Astrocyte of the cerebellum (primary cell): Measurements from ENCODE around the gene TDRD15.
"Not testable (repeated sequence)": the region's sequence is repeated elsewhere in the genome, so short reads cannot be mapped to it uniquely, and the experiment has no call there.

ENCODE experiments used
- DNase-seq: peaks from one replicate; pipeline ENCODE4 v3.0.0-alpha.2; 2011; ENCODE audit warnings: low read depth
- H3K4me3 ChIP-seq: 2 replicates; pipeline ENCODE4 v1.5.1; 2011; ENCODE audit warnings: mild to moderate bottlenecking, low read depth, low read length, moderate library complexity
- in situ Hi-C: cut with HindIII; loops from 2 replicates; pipeline ENCODE4 v1.10.0; 2017; ENCODE audit warnings: low sequenced_read_pairs
- TF ChIP-seq, protein P1 (sequence below): IDR thresholded peaks from 2 replicates; pipeline ENCODE4 v1.5.1; 2012; ENCODE audit warnings: low read length, low read depth, moderate library complexity, mild to moderate bottlenecking; ENCODE audit errors: missing control alignments

TDRD15 gene

DNA sequence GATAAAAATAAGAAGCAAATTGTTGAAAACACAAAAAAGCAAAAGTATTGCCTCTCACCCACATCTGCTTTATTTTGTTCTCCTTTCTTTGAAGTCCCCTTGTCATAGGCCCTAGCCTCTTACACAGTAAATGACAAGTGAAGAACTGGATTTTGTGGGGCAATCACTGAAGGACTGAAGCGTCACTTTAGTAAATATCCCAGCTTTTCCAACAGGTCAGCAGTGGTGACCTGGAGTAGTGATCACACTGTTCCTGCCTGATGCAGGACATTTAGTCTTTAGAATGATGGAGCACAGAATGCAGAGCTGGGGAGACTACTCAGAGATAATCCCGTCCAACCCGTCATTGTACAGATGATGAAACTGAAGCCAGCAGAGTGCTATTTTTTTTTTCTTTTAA lies 28.1 kb upstream of the TDRD15 start:
- in situ Hi-C loops = no loop called here
- no peak for DNase-seq
- no peak overlapping the region for H3K4me3 ChIP-seq
- TF ChIP-seq, protein P1, sequence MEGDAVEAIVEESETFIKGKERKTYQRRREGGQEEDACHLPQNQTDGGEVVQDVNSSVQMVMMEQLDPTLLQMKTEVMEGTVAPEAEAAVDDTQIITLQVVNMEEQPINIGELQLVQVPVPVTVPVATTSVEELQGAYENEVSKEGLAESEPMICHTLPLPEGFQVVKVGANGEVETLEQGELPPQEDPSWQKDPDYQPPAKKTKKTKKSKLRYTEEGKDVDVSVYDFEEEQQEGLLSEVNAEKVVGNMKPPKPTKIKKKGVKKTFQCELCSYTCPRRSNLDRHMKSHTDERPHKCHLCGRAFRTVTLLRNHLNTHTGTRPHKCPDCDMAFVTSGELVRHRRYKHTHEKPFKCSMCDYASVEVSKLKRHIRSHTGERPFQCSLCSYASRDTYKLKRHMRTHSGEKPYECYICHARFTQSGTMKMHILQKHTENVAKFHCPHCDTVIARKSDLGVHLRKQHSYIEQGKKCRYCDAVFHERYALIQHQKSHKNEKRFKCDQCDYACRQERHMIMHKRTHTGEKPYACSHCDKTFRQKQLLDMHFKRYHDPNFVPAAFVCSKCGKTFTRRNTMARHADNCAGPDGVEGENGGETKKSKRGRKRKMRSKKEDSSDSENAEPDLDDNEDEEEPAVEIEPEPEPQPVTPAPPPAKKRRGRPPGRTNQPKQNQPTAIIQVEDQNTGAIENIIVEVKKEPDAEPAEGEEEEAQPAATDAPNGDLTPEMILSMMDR = no peak

DNA sequence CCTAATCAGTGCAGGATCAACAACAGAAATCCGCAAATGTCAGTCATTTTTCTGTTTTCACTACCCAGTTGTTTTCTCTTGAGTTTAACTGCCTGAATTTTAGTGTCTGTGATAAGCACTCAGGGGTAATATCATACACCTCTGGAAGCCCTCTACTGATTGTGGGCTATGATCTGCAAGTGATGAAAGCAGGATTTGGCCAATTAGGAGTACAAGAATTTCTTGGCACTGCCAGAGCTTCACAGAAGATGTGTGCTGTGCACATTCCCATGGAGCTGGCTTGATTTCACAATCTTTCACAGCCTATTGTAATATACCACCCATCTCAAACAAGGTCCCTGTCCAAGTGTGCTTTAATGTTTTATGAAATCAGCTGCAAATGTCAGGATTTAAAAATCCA lies 27.3 kb upstream of the TDRD15 start:
- TF ChIP-seq, protein P1 = no peak
- DNase-seq = no peak
- H3K4me3 ChIP-seq = no peak overlapping the region
- in situ Hi-C loops = no loop called here

DNA sequence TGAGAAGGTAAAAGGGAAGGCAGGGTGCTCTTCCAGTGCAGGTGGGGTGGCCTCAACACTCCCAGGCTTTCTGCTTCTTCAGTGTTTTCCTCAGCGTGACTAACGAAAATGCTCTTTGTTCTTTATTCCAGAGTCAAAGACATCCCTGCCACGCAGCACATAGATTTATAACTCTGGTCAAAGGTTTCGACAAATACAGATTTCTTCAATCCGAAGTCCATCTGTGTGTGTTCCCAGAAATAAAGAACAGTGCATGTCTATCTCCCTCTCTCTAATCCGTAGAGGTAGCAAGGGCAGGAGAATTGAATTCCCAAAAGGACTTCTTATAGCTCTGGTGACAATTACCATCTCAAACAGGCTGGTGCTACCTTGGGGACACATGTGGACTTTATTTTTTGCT lies 26.4 kb upstream of the TDRD15 start:
- H3K4me3 ChIP-seq = no peak overlapping the region
- in situ Hi-C loops = no loop called here
- TF ChIP-seq, protein P1 = no peak
- no peak for DNase-seq

DNA sequence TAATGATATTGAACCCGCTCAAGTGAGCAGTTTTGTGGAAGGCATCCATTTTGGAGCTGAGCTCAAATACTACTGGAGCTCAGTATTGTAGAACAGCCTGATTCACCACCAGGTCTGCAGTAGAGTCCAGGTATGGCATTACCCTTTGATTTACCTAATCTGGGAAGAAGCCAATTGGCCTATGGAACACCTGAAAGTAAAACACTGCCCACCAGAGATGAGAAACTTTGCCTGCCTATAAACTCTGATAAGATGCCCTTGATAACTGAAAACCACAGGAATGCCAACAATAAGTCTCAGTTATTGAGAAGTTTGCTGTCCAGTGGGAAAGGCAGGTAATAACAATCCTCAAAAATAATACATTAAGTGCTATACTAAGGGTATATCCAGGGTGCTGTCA lies 25.5 kb upstream of the TDRD15 start:
- no peak for DNase-seq
- TF ChIP-seq, protein P1 = no peak
- H3K4me3 ChIP-seq = no peak overlapping the region
- in situ Hi-C loops = no loop called here

DNA sequence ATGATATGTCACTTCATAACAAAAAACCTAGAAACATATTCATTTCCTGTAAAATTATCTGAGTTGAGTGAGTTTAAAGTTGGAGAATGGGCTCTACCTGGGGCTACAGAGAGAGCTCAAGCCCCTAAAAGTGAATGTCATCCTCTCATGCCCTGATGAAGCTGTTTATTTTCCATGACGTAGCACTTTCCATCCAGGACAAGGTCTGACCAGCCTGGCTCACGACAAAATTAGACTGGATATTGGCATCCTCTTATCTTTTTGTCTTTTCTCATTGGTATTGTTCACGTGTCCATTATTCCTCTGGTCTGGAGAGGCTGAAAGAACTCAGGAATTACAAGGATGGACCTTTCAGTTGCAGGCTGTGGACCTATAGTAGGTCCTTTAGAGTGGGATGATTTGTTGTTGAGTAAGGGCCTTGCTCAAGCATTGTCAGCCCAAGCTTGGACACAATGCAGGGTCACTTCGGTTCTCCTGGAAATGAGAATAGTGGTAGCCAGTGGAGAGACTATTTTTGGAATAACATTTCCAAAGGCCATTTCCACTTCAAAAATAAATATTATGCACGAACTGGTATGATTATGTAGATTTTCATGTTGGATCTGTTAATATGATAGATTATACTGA lies 24.4 kb upstream of the TDRD15 start:
- H3K4me3 ChIP-seq = no peak overlapping the region
- TF ChIP-seq, protein P1 = no peak
- in situ Hi-C loops = no loop called here
- no peak for DNase-seq

DNA sequence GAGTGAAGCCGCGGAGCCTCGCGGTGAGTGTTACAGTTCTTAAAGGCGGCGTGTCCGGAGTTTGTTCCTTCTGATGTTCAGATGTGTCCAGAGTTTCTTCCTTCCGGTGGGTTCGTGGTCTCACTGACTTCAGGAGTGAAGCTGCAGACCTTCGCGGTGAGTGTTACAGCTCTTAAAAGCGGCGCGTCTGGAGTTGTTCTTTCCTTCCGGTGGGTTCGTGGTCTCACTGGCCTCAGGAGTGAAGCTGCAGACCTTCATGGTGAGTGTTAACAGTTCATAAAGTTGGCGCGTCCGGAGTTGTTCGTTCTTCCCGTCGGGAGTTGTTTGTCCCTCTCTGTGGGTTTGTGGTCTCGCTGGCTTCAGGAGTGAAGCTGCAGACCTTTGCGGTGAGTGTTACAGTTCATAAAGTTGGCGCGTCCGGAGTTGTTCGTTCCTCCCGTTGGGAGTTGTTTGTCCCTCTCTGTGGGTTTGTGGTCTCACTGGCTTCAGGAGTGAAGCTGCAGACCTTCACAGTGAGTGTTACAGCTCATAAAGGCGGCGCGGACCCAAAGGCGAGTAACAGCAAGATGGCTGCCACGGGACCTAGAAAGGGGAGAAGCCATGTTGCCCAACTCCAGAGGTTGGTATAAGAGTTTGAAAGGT lies 22.1 kb upstream of the TDRD15 start:
- H3K4me3 ChIP-seq, in situ Hi-C loops, DNase-seq: not testable (repeated sequence)

DNA sequence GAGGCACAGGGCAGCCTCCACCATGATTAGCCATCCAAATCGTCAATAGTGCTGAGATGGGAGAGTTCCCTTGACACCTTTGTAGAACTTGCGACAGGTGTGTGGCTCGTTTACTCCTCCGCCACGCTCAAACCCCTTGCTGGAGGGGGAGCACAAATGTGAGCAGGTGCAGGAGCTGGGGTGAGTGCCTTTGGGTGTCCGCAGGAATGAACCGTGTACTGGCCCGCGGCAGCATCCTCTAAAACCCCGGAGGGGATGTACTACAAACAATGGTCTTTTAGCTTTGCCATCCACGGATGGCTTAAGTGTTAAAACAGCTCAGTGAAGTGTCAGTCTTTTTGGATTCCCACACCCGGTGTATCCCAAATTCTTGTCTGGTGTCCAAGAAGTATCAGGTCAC lies 21.4 kb upstream of the TDRD15 start:
- in situ Hi-C loops = no loop called here
- no peak overlapping the region for H3K4me3 ChIP-seq

More for the DNA sequence above, 21.4 kb upstream of the TDRD15 start:
- no peak for DNase-seq
- TF ChIP-seq, protein P1 = no peak
